ENCODE data around the gene ARHGAP18. TPM values are rescaled to one million over a fixed set of nuclear protein-coding genes. Genes with fewer than 3 reads are reported as not detected.
A peak's percentile ranks its signal among the peaks of the same experiment; 100 is the strongest.

ARHGAP18 gene
- total and polyA plus RNA-seq, 2 experiments from 2014 or later: 0.45 to 1.3 TPM

- no peaks in the 10 kb centered on the region for H3K9me3 ChIP-seq (ENCODE audit: low read depth)
- no peaks in the 10 kb centered on the region for H3K4me1 ChIP-seq (ENCODE audit: low read depth)
- no peaks in the 10 kb centered on the region for H3K36me3 ChIP-seq
- no peak for DNase-seq (ENCODE audit: low read depth in 1 of 2, low spot score in 1 of 2)
- H3K27me3 ChIP-seq: no peaks in the 10 kb centered on the region
- no peak overlapping the region for H3K27ac ChIP-seq
- TF ChIP-seq CTCF (IDR thresholded peaks at IDR 0.05; ENCODE audit: low read depth, low read length): no peak
- H3K4me3 ChIP-seq: no peak overlapping the region
Observed at GRCh38 chr6:129685662-129686031, 24.3 kb downstream of the ARHGAP18 start.

DNA sequence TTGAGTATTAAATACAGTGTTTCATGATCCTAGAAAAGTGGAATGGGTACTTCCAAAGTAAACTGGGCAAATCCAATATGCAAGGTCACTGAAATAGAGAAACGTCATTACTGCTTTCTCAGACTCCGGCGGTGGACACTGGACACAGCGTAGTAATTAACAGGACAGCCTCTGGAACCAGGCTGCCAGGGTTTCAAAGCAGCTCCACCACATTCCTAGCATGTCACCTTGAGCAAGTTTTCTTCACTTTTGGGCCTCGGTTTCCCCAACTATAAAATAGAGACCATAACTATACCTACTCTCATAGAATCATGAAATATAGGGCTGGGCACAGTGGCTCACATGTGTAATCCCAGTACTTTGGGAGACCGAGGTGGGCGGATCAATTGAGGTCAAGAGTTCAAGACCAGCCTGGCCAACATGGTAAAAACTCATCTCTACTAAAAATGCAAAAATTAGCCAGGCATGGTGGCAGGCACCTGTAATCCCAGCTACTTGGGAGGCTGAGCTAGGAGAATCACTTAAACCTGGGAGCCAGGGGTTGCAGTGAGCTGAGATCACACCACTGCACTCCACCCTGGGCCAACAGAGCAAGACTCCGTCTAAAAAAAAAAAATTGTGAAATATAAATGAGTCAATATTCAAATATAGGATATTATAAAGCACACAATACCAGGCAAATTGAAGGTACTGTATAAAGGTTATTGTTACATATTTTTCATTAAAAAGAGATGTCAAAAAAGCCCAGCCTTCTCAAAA, 24.9 kb downstream of the ARHGAP18 start:
- H3K27ac ChIP-seq: no peak overlapping the region

GRCh38 chr6:129684323-129684884, 25.6 kb downstream of the ARHGAP18 start:
- Histone ChIP-seq H3K9me3 (ENCODE audit: low read depth) (no peaks in the 10 kb centered on the region), H3K4me3 (no peak overlapping the region), H3K27ac (no peak overlapping the region), H3K36me3 (no peaks in the 10 kb centered on the region), H3K4me1 (ENCODE audit: low read depth) (no peaks in the 10 kb centered on the region), H3K27me3 (no peaks in the 10 kb centered on the region)
- TF ChIP-seq CTCF (IDR thresholded peaks at IDR 0.05; ENCODE audit: low read depth, low read length): no peak
- DNase-seq (ENCODE audit: low read depth in 1 of 2, low spot score in 1 of 2): no peak

More for the DNA sequence above, 24.9 kb downstream of the ARHGAP18 start:
- Histone ChIP-seq H3K9me3 (ENCODE audit: low read depth) (no peaks in the 10 kb centered on the region), H3K4me1 (ENCODE audit: low read depth) (no peaks in the 10 kb centered on the region), H3K4me3 (no peak overlapping the region), H3K27me3 (no peaks in the 10 kb centered on the region), H3K36me3 (no peaks in the 10 kb centered on the region)
- DNase-seq (ENCODE audit: low read depth in 1 of 2, low spot score in 1 of 2): no peak
- TF ChIP-seq CTCF (IDR thresholded peaks at IDR 0.05; ENCODE audit: low read depth, low read length): no peak

DNA sequence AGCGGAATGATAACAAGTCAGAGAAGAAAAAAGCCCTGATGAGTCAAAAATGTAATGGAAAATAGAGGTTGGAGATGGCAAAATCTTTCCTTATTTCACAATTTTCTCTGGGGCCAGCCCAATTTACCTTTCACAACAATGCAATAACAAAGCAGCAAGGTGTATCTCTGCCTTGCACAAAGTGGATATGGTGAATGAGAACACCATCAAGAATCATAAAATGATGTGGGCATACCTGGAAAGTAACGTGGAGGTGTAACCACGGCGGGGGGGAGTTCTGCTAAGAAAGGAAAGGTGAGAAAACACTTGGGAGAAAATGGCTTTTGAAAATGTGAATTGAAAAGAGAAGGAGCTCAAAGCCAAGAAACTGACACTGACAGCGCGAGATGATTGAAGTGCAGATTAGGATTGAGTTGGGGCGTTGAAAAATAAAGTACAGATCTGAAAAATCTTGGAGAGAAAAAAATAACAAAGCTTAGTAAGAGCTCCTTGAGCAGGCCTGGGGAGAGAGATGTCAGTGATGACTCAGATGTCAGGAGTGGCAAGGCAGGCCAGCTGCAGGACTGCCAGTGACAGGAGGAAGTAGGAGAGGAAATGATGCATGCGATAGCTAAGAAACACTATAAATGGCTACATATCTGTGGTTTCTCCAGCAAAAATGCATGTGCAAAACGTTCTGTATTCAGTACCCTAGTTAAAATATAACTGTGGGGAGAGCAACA, 26.2 kb downstream of the ARHGAP18 start:
- Histone ChIP-seq H3K27ac (no peak overlapping the region), H3K9me3 (ENCODE audit: low read depth) (no peaks in the 10 kb centered on the region), H3K36me3 (no peaks in the 10 kb centered on the region), H3K4me3 (no peak overlapping the region), H3K4me1 (ENCODE audit: low read depth) (no peaks in the 10 kb centered on the region), H3K27me3 (no peaks in the 10 kb centered on the region)
- TF ChIP-seq CTCF (IDR thresholded peaks at IDR 0.05; ENCODE audit: low read depth, low read length): no peak
- peak in 1 of 2 donors; percentile 99 for DNase-seq (ENCODE audit: low read depth in 1 of 2, low spot score in 1 of 2)

- Histone ChIP-seq H3K4me3 (no peak overlapping the region), H3K4me1 (ENCODE audit: low read depth) (no peaks in the 10 kb centered on the region), H3K9me3 (ENCODE audit: low read depth) (no peaks in the 10 kb centered on the region), H3K27ac (no peak overlapping the region), H3K27me3 (no peaks in the 10 kb centered on the region), H3K36me3 (no peaks in the 10 kb centered on the region)
- TF ChIP-seq CTCF (IDR thresholded peaks at IDR 0.05; ENCODE audit: low read depth, low read length): no peak
- no peak for DNase-seq (ENCODE audit: low read depth in 1 of 2, low spot score in 1 of 2)
Observed at GRCh38 chr6:129681913-129682205, 28.1 kb downstream of the ARHGAP18 start.
